ENCODE results near the gene TECPR1. TPM values are rescaled to one million over a fixed set of nuclear protein-coding genes. Genes with fewer than 3 reads are reported as not detected.

Gene TECPR1
- total RNA-seq, 2 experiments from 2014 or later: 25.6 to 25.7 TPM

- intact Hi-C loops (cut with micrococcal nuclease): no loop called here
- ChIA-PET CTCF (no interaction called here), POLR2A (no interaction called here)
- Mint-ChIP-seq H3K4me3 (no peak overlapping the region), H3K27me3 (no peaks in the 10 kb centered on the region), H3K9me3 (no peaks in the 10 kb centered on the region), H3K27ac (no peak overlapping the region), H3K4me1 (ENCODE audit: low read depth) (no peaks in the 10 kb centered on the region), H3K36me3 (ENCODE audit: low read depth) (peaks cover 2% of the 10 kb centered on the region)
- DNase-seq (no peak), ATAC-seq (no peak)
- no peak for TF ChIP-seq CTCF (IDR thresholded peaks at IDR 0.05)
These were observed 43.6 kb upstream of the TECPR1 start for GRCh38 chr7:98295467-98296192.

DNA sequence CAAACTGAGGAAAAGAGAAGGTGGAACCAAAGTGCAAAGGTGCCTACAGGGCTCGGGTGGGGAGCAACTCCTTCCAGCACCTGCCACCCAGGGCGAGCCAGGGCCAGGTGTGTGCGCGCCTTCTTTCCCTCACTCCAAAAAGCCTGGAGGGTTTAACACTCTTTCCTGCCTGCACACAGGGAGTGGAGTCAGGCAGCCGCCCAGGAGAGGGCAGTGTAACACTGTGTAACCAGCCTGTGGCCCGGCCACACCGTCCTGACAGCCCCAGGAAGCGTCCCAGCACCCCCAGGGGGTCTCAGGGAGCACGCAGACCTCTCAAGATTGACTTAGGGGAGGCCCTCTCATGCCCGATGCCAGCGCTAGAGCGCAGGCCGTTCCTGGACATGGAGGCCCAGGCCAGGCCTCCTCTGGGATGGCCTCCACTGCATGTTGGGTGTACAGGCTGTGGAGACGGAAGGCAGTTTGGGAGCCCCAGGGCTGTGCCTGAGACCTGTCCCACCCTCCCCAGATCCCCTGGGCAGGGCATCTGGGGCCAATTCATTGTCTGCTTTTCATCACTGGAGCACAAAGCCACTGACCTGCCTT lies 42.9 kb upstream of the TECPR1 start:
- ChIA-PET POLR2A (no interaction called here), CTCF (interaction anchor here (1.1 kb wide), 1 partner anchor 108 kb away, joined by 3 read pairs; no protein-coding TSS in a partner anchor)
- Mint-ChIP-seq H3K36me3 (ENCODE audit: low read depth) (peaks cover 2% of the 10 kb centered on the region), H3K9me3 (no peaks in the 10 kb centered on the region), H3K4me3 (no peak overlapping the region), H3K4me1 (ENCODE audit: low read depth) (no peaks in the 10 kb centered on the region), H3K27ac (no peak overlapping the region), H3K27me3 (no peaks in the 10 kb centered on the region)
- peak; percentile 84 for ATAC-seq
- TF ChIP-seq CTCF (IDR thresholded peaks at IDR 0.05): peak; percentile 52
- peak; percentile 54 for DNase-seq
- intact Hi-C loops (cut with micrococcal nuclease): no loop called here

GRCh38 chr7:98294326-98294725 lies 42.3 kb upstream of the TECPR1 start:
- intact Hi-C loops (cut with micrococcal nuclease): no loop called here
- no peak overlapping the region for H3K27ac Mint-ChIP-seq
- H3K27me3 Mint-ChIP-seq: no peaks in the 10 kb centered on the region
- no peak overlapping the region for H3K4me3 Mint-ChIP-seq
- POLR2A ChIA-PET: no interaction called here
- no peaks in the 10 kb centered on the region for H3K4me1 Mint-ChIP-seq (ENCODE audit: low read depth)
- H3K9me3 Mint-ChIP-seq: no peaks in the 10 kb centered on the region
- no peak for TF ChIP-seq CTCF (IDR thresholded peaks at IDR 0.05)
- peaks cover 2% of the 10 kb centered on the region for H3K36me3 Mint-ChIP-seq (ENCODE audit: low read depth)
- no peak for DNase-seq
- no peak for ATAC-seq
- CTCF ChIA-PET: interaction anchor here (0.7 to 1.1 kb wide), 2 partner anchors 44 to 109 kb away, joined by 3 read pairs; no protein-coding TSS in a partner anchor

DNA sequence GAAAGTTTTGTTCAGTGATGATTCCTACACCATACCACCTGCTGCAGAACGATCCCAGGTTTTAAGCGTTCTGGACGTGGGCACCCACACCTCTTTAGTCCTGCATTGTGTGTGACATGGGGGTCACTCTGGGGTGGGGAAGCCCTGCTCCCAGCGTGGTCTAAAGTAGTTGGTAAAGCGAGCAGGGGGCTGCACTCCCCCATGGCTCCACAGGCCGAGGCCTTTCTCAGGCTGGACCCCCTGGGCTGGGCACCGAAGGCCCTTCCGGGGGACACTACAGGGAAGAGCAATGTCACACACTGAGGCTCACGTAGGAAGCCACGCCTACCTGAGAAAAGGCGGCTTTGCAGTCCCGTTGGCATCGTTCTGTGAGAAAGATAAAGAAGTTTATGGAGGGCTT lies 41.7 kb upstream of the TECPR1 start:
- ChIA-PET CTCF (interaction anchor here (0.7 to 1.1 kb wide), 2 partner anchors 43 to 109 kb away, joined by 3 read pairs; no protein-coding TSS in a partner anchor), POLR2A (no interaction called here)
- no peaks in the 10 kb centered on the region for H3K9me3 Mint-ChIP-seq
- no peak for TF ChIP-seq CTCF (IDR thresholded peaks at IDR 0.05)
- no peaks in the 10 kb centered on the region for H3K4me1 Mint-ChIP-seq (ENCODE audit: low read depth)
- ATAC-seq (no peak), DNase-seq (no peak)
- intact Hi-C loops (cut with micrococcal nuclease): no loop called here
- no peaks in the 10 kb centered on the region for H3K27me3 Mint-ChIP-seq
- H3K27ac Mint-ChIP-seq: no peak overlapping the region
- H3K36me3 Mint-ChIP-seq (ENCODE audit: low read depth): peaks cover 2% of the 10 kb centered on the region
- no peak overlapping the region for H3K4me3 Mint-ChIP-seq

DNA sequence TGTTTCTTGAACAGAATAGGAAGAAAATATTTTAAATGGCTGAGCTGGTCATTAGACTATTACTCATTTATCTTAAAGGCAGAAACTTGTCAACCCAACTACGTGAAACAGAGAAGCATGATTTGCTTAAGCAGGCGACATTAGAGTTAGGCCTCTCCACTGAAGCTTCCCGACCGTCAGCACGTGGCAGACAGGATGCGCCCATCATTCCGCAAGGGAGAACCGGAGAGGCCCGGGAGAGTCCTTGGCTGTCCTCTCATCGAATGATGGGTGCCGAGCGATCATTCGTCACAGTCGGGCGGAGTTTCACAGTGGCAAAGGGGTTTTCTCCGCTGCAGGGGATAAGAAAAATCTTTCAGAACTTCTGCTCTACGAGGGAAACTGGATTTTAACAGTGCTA lies 41.2 kb upstream of the TECPR1 start:
- no peak overlapping the region for H3K4me3 Mint-ChIP-seq
- no peak for TF ChIP-seq CTCF (IDR thresholded peaks at IDR 0.05)
- no peak overlapping the region for H3K27ac Mint-ChIP-seq

More for the DNA sequence above, 41.2 kb upstream of the TECPR1 start:
- no peaks in the 10 kb centered on the region for H3K27me3 Mint-ChIP-seq
- H3K9me3 Mint-ChIP-seq: no peaks in the 10 kb centered on the region
- POLR2A ChIA-PET: no interaction called here
- intact Hi-C loops (cut with micrococcal nuclease): no loop called here
- peaks cover 1% of the 10 kb centered on the region for H3K4me1 Mint-ChIP-seq (ENCODE audit: low read depth)
- CTCF ChIA-PET: no interaction called here
- peaks cover 2% of the 10 kb centered on the region for H3K36me3 Mint-ChIP-seq (ENCODE audit: low read depth)
- no peak for ATAC-seq
- DNase-seq: no peak
